GM20000 (cell line): ENCODE measurements around the gene KRTAP4-3.
"Not testable (repeated sequence)": the region's sequence is repeated elsewhere in the genome, so short reads cannot be mapped to it uniquely, and the experiment has no call there.

Experiments used
- DNase-seq: peaks from one replicate; pipeline ENCODE4 v3.0.0; 2012; ENCODE audit warnings: low spot score
- TF ChIP-seq, protein P1 (sequence below): IDR thresholded peaks from 2 replicates; pipeline ENCODE4 v1.5.1; 2012; ENCODE audit warnings: mild to moderate bottlenecking, control low read depth; ENCODE audit errors: extremely low read depth, missing control alignments

The KRTAP4-3 gene

DNA sequence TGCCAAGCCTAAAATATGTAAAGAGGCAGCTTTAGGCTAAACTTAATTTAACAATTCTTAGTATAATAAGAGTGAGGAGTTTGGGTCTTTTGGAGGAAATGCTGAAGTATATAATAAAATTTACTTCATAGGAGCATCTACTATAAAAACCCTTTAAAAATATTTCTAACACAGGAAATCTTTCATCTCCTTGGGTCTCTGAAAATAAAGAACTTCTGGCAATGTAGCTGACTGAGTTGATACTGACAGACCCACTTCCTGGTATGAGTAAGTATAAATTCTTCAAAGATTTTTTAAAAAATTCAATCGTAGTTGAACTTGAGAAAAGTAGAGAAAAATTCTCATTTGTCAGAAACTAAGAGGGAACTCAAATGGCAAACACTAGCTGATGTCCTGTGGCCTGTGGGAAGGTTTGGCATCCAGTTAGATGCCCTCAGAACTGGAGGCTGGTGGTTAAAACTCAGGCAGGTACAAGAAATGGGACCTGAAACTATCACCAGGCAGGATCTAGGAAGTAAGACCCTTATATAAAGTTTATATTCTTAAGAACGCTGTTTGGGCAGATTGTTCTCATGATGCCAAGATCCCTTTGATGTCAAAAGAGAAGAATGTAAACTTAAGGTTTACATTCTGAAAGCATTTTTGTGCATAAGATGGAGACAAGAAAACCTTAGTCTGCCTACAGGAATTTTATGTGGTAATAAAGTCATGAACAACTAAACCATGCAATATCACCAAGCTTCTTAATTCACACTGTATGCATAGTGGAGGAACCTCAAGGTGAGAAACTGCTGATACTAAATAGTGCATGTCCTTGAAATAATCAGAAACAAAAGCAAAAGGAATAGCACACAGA, 33.9 kb downstream of the KRTAP4-3 start:
- TF ChIP-seq, protein P1, sequence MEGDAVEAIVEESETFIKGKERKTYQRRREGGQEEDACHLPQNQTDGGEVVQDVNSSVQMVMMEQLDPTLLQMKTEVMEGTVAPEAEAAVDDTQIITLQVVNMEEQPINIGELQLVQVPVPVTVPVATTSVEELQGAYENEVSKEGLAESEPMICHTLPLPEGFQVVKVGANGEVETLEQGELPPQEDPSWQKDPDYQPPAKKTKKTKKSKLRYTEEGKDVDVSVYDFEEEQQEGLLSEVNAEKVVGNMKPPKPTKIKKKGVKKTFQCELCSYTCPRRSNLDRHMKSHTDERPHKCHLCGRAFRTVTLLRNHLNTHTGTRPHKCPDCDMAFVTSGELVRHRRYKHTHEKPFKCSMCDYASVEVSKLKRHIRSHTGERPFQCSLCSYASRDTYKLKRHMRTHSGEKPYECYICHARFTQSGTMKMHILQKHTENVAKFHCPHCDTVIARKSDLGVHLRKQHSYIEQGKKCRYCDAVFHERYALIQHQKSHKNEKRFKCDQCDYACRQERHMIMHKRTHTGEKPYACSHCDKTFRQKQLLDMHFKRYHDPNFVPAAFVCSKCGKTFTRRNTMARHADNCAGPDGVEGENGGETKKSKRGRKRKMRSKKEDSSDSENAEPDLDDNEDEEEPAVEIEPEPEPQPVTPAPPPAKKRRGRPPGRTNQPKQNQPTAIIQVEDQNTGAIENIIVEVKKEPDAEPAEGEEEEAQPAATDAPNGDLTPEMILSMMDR: no peak
- no peak for DNase-seq

DNA sequence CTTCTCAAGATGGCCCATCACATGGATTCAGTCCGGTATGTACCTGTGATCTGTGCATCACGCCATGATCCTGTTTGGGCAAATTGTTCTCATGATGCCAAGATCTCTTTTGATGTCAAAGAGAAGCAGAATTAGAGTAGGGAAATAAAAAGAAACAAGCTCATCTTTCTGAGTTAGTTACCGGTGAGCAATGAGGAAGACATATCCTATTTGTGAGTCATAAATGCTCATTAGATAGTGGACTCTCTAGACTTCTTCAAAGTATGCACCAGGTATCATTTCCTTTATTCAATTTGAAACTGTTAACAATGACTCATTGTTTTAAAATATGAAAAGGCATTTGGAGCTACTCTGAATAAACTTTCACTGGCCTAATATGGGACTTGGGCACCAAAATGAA, 36.0 kb downstream of the KRTAP4-3 start:
- TF ChIP-seq, protein P1: no peak
- DNase-seq: peak; percentile 25

DNA sequence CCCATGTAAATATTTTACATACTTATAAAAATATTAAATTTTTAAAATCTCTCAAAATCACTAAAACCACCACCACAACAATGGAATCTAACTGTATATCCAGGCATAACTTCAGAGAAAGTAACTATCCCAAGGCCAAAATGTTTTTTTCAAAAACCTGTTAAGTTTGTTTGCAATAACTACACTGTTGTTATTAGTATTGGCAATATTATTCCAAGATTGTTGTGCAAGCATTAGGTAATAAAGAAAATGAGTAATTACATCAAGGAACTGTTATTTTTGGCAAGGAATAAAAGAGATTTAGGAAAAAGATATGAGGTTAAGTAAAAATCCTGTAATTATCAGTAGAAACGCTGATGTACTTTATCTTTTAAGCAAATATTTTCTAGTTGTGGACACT, 40.6 kb downstream of the KRTAP4-3 start:
- no peak for DNase-seq
- TF ChIP-seq, protein P1: no peak

GRCh38 chr17:41126412-41126811, 41.6 kb downstream of the KRTAP4-3 start:
- TF ChIP-seq, protein P1: no peak
- no peak for DNase-seq

- no peak for DNase-seq
- TF ChIP-seq, protein P1: no peak
Observed at GRCh38 chr17:41125064-41125463, 43.0 kb downstream of the KRTAP4-3 start.

DNA sequence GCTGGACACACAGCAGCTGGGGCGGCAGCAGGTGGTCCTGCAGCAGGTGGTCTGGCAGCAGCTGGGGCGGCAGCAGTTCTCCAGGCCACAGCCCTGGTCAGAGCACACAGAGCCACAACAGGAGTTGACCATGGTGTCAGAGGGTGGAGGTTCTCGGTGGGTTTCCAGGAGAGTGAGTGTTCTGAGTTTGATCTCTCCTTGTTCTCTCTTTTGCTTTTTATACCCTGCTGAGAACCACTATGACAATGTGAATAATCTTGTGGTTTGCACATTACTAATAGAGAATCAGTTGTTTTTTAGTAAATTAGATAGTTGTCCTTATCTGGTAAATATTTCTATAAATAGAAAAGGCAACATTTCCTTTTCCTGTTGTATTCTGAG, 44.0 kb downstream of the KRTAP4-3 start, which contains the start of gene KRTAP4-12:
TSS of gene KRTAP4-12 (minus strand) at position 192 of the 381 bp plus-strand sequence. CDS start at position 132, 60 bp downstream.
- DNase-seq: not testable (repeated sequence)

- DNase-seq: not testable (repeated sequence)
Observed at GRCh38 chr17:41123292-41123990, 44.6 kb downstream of the KRTAP4-3 start.

- no peak for DNase-seq
- TF ChIP-seq, protein P1: no peak
Observed at GRCh38 chr17:41121742-41122141, 46.3 kb downstream of the KRTAP4-3 start.

DNA sequence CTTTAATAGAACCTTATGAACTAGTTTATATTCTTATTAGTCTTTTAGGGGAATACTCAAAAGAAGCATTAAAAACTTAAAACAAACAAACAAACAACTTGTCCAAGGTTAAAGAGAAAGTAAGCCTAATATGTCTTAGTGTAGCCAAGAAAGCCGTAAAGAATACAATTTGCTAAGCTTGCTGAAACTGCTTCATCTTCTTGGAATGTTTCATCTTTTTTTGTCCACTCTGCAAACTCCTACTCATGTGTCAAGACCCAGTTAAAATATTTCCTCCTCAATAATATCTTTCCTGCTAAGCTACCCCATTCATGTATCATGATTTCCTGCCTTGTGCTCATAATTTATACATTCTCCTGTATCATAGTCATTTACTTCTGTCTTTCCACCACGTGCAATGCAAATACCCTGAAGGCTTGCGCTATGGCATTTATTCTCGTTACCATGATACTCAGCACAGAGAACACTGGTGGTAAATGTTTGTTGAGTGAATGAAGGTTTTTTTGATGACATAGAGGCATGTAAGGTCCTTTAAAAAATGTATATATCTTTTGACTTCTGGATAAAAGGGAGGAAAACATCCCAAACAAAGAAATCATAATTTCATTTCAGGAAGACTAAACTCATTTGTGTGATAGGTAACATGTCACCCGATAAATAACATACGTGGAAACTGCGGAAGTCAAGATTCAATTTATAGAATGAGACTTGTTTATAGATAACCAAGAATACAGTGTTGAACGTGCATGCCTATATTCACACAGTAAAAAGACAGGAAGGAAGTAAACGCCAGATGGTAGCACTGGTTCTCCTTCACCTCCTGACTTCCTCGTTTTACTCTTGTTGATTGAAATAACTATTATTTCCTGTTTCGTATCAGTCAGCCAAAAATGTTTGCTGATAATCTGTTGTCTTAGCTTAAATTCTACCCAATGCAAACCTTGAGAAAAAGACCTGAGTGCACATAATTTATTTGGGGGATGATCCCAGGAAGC, 48.0 kb downstream of the KRTAP4-3 start:
- not testable (repeated sequence) for DNase-seq
